ENCODE data around the gene COX6B2.

COX6B2 gene

GRCh38 chr19:55382522-55383054 lies 28.1 kb upstream of the COX6B2 start:
- no peak for ATAC-seq
- TF ChIP-seq ZC3H10 (CRISPR knock-in tag; IDR thresholded peaks at IDR 0.05) (no peak), ZNF70 (CRISPR knock-in tag; IDR thresholded peaks at IDR 0.05) (no peak), TOX (CRISPR knock-in tag; IDR thresholded peaks at IDR 0.05; ENCODE audit: borderline replicate concordance) (no peak), OSR1 (CRISPR knock-in tag; IDR thresholded peaks at IDR 0.05) (no peak), POU6F1 (CRISPR knock-in tag; IDR thresholded peaks at IDR 0.05; ENCODE audit: borderline replicate concordance, low read depth) (no peak), ZFP30 (CRISPR knock-in tag; IDR thresholded peaks at IDR 0.05) (no peak), TSHZ2 (CRISPR knock-in tag; IDR thresholded peaks at IDR 0.05) (no peak), ISL1 (CRISPR knock-in tag; IDR thresholded peaks at IDR 0.05) (no peak), CREB5 (CRISPR knock-in tag; IDR thresholded peaks at IDR 0.05; ENCODE audit: low read depth) (no peak), GLIS3 (CRISPR knock-in tag; IDR thresholded peaks at IDR 0.05) (no peak), RARB (CRISPR knock-in tag; IDR thresholded peaks at IDR 0.05) (no peak), ESRRG (CRISPR knock-in tag; IDR thresholded peaks at IDR 0.05) (no peak), CSRNP3 (CRISPR knock-in tag; IDR thresholded peaks at IDR 0.05) (no peak), ZFP3 (CRISPR knock-in tag; IDR thresholded peaks at IDR 0.05) (no peak)

- TF ChIP-seq CSDC2 (CRISPR knock-in tag; IDR thresholded peaks at IDR 0.05) = no peak
- TF ChIP-seq OSR1 (CRISPR knock-in tag; IDR thresholded peaks at IDR 0.05) = no peak
- TF ChIP-seq ZNF565 (CRISPR knock-in tag; conservative IDR thresholded peaks at IDR 0.05; ENCODE audit: low read depth) = no peak
- TF ChIP-seq ZC3H10 (CRISPR knock-in tag; IDR thresholded peaks at IDR 0.05) = no peak
- no peak for TF ChIP-seq ZNF8 (CRISPR knock-in tag; IDR thresholded peaks at IDR 0.05)
- TF ChIP-seq RARB (CRISPR knock-in tag; IDR thresholded peaks at IDR 0.05) = no peak
- TF ChIP-seq ARNTL (CRISPR knock-in tag; IDR thresholded peaks at IDR 0.05; ENCODE audit: borderline replicate concordance, low read depth) = no peak
- TF ChIP-seq TCF4 (CRISPR knock-in tag; IDR thresholded peaks at IDR 0.05; ENCODE audit: borderline replicate concordance) = no peak
- TF ChIP-seq GLIS3 (CRISPR knock-in tag; IDR thresholded peaks at IDR 0.05) = no peak
- no peak for TF ChIP-seq BACH2 (CRISPR knock-in tag; IDR thresholded peaks at IDR 0.05; ENCODE audit: borderline replicate concordance)
- no peak for TF ChIP-seq ISL1 (CRISPR knock-in tag; IDR thresholded peaks at IDR 0.05)
- TF ChIP-seq TOX (CRISPR knock-in tag; IDR thresholded peaks at IDR 0.05; ENCODE audit: borderline replicate concordance) = no peak
- ATAC-seq = no peak
These were observed 27.5 kb upstream of the COX6B2 start for GRCh38 chr19:55382013-55382412.

- no peak for ATAC-seq
- TF ChIP-seq CSRNP3 (CRISPR knock-in tag; IDR thresholded peaks at IDR 0.05) (no peak), TCF4 (CRISPR knock-in tag; IDR thresholded peaks at IDR 0.05; ENCODE audit: borderline replicate concordance) (no peak), PATZ1 (CRISPR knock-in tag; IDR thresholded peaks at IDR 0.05; ENCODE audit: borderline replicate concordance) (no peak), ZFP3 (CRISPR knock-in tag; IDR thresholded peaks at IDR 0.05) (no peak), ZFP30 (CRISPR knock-in tag; IDR thresholded peaks at IDR 0.05) (no peak), RARB (CRISPR knock-in tag; IDR thresholded peaks at IDR 0.05) (no peak), ESRRG (CRISPR knock-in tag; IDR thresholded peaks at IDR 0.05) (no peak), TSHZ2 (CRISPR knock-in tag; IDR thresholded peaks at IDR 0.05) (no peak), ISL1 (CRISPR knock-in tag; IDR thresholded peaks at IDR 0.05) (no peak), ARNTL (CRISPR knock-in tag; IDR thresholded peaks at IDR 0.05; ENCODE audit: borderline replicate concordance, low read depth) (no peak), PPARA (CRISPR knock-in tag; IDR thresholded peaks at IDR 0.05; ENCODE audit: borderline replicate concordance) (no peak), ZNF70 (CRISPR knock-in tag; IDR thresholded peaks at IDR 0.05) (no peak)
These were observed 24.7 kb upstream of the COX6B2 start for GRCh38 chr19:55379174-55379573.

Measured in SK-N-SH treated with all-trans-retinoic acid at 6 μM for 48 hours (cell line).